B cell (primary cell): ENCODE measurements around the gene LENEP. TPM values are rescaled to one million over a fixed set of nuclear protein-coding genes. Genes with fewer than 3 reads are reported as not detected.
A peak's percentile ranks its signal among the peaks of the same experiment; 100 is the strongest.

Experiments used
- ATAC-seq: fragments of 200-7000 bp; cut with Tn5 transposase; one replicate; pipeline ENCODE4 v1.10.0; 2021; ENCODE audit warnings: low read depth, mild to moderate bottlenecking, moderate number of reproducible peaks, moderate library complexity
- CTCF ChIA-PET: fragments of 350-600 bp; sonication (Branson Sonifier 250); formaldehyde crosslinking; loops from one replicate; lab custom pipeline; 2021; ENCODE audit warnings: antibody characterized with exemption, inconsistent platforms; lab: Charles Lee
- POLR2A ChIA-PET: fragments of 350-600 bp; sonication (Branson Sonifier 250); formaldehyde crosslinking; loops from one replicate; lab custom pipeline; 2021; ENCODE audit warnings: antibody characterized with exemption; lab: Charles Lee
- DNase-seq: peaks from one replicate; pipeline ENCODE4 v3.0.0; 2013
- H2AFZ ChIP-seq: 2 replicates; pipeline ENCODE4 v1.6.1; 2012; ENCODE audit warnings: mild to moderate bottlenecking, low read depth, low read length; ENCODE audit not compliant: insufficient read depth, poor library complexity, severe bottlenecking
- H3K27ac ChIP-seq, 2 donors: 1 replicate in 1 of 2; 2 replicates in 1 of 2; pipeline ENCODE4 v1.5.1; 2012 to 2013; ENCODE audit warnings: low read length in 2 of 2, mild to moderate bottlenecking in 2 of 2, moderate library complexity in 1 of 2
- H3K27me3 ChIP-seq, 4 experiments: fragments of 200-600 bp in 1 of 4; sonication (generic) in 1 of 4; replicated peaks in 1 of 4; 1 replicate in 2 of 4; 2 replicates in 2 of 4; pipeline versions ENCODE4 v1.6.1 to v1.7.0; 2013 to 2016; ENCODE audit warnings: low read length in 3 of 4, mild to moderate bottlenecking in 2 of 4, mixed read lengths in 1 of 4, moderate library complexity in 1 of 4; ENCODE audit not compliant: insufficient read depth in 4 of 4, control insufficient read depth in 3 of 4; ENCODE audit errors: control extremely low read depth in 1 of 4
- H3K36me3 ChIP-seq, 2 experiments: replicated peaks in 1 of 2; 1 replicate in 1 of 2; 2 replicates in 1 of 2; pipeline versions ENCODE4 v1.6.1 to v1.7.1; 2013; ENCODE audit warnings: low read length in 1 of 2; ENCODE audit not compliant: insufficient read depth in 2 of 2, control insufficient read depth in 1 of 2; ENCODE audit errors: control extremely low read depth in 1 of 2, extremely low read depth in 1 of 2
- H3K4me1 ChIP-seq, 2 donors: fragments of 200-600 bp in 1 of 2; sonication (generic) in 1 of 2; 1 replicate in 1 of 2; 2 replicates in 1 of 2; pipeline versions ENCODE4 v1.5.1 to v1.6.1; 2013 to 2017; ENCODE audit warnings: low read length in 2 of 2; ENCODE audit not compliant: control insufficient read depth in 2 of 2, insufficient read depth in 2 of 2
- H3K4me2 ChIP-seq: replicated peaks from 2 replicates; pipeline ENCODE3; 2012; ENCODE audit warnings: mild to moderate bottlenecking, low read depth, low read length; ENCODE audit not compliant: poor library complexity, severe bottlenecking
- H3K4me3 ChIP-seq, 5 experiments: fragments of 200-600 bp in 1 of 5; sonication (generic) in 1 of 5; 1 replicate in 3 of 5; 2 replicates in 2 of 5; pipeline versions ENCODE4 v1.5.1 to v1.7.0; 2011 to 2016; ENCODE audit warnings: low read length in 4 of 5, mild to moderate bottlenecking in 4 of 5, low read depth in 2 of 5, control low read depth in 1 of 5, moderate library complexity in 1 of 5; ENCODE audit not compliant: insufficient read depth in 1 of 5; ENCODE audit errors: control extremely low read depth in 1 of 5, extremely low read depth in 1 of 5
- H3K79me2 ChIP-seq: fragments of 200-600 bp; sonication (generic); one replicate; pipeline ENCODE4 v1.6.0; 2016; ENCODE audit warnings: low read length; ENCODE audit not compliant: control insufficient read depth, insufficient read depth
- H3K9ac ChIP-seq: fragments of 200-600 bp; sonication (generic); 2 replicates; pipeline ENCODE4 v1.6.1; 2017; ENCODE audit warnings: mild to moderate bottlenecking, low read length, moderate library complexity
- H3K9me3 ChIP-seq, 3 donors: one replicate each; pipeline versions ENCODE4 v1.6.1 to v1.7.1; 2013; ENCODE audit warnings: low read length in 2 of 3; ENCODE audit not compliant: control insufficient read depth in 2 of 3, insufficient read depth in 1 of 3; ENCODE audit errors: control extremely low read depth in 1 of 3
- H4K20me1 ChIP-seq: 2 replicates; pipeline ENCODE4 v1.6.0; 2012; ENCODE audit warnings: mild to moderate bottlenecking, low read length; ENCODE audit not compliant: insufficient read depth, control insufficient read depth, poor library complexity, severe bottlenecking
- H3K27ac Mint-ChIP-seq: one replicate; pipeline ENCODE4 v1.8.0; 2021; ENCODE audit warnings: mixed read lengths
- H3K27me3 Mint-ChIP-seq: one replicate; pipeline ENCODE4 v1.8.0; 2021; ENCODE audit warnings: mixed read lengths
- H3K4me1 Mint-ChIP-seq: one replicate; pipeline ENCODE4 v1.8.0; 2021; ENCODE audit warnings: mixed read lengths
- H3K4me3 Mint-ChIP-seq: one replicate; pipeline ENCODE4 v1.8.0; 2021; ENCODE audit warnings: mixed read lengths
- H3K9me3 Mint-ChIP-seq: one replicate; pipeline ENCODE4 v1.8.0; 2022; ENCODE audit warnings: mixed read lengths; ENCODE audit not compliant: insufficient read depth
- EZH2 ChIP-seq: IDR thresholded peaks from 2 replicates; pipeline ENCODE4 v1.6.1; 2012; ENCODE audit warnings: borderline replicate concordance, low read depth, mild to moderate bottlenecking, moderate library complexity, low read length; ENCODE audit not compliant: insufficient read depth, poor library complexity, severe bottlenecking
- WGBS: methylation state at CpG from one replicate; pipeline ENCODE4 v1.1.5; 2013; ENCODE audit warnings: missing lambda C conversion rate; ENCODE audit not compliant: insufficient coverage; 5-methylcytosine and 5-hydroxymethylcytosine counted together
- intact Hi-C: fragments of 100-400 bp; cut with micrococcal nuclease; formaldehyde crosslinking; loops from one replicate; pipeline ENCODE4 v1.10.0; 2022
- polyA plus RNA-seq: library from polyadenylated mRNA; depleted of rRNA; stranded (reverse); fragments of >200 nt; gene quantifications from 2 replicates; pipeline ENCODE4 v1.2.3, GENCODE V29; 2012
- total RNA-seq, 2 donors: library from RNA; stranded (reverse); fragments of 120-200 nt in 1 of 2; gene quantifications; 1 replicate in 1 of 2; 2 replicates in 1 of 2; pipeline versions ENCODE4 v1.2.3 to v1.2.4, GENCODE V29; 2013 to 2022
- TF ChIP-seq, protein P1 (sequence below): fragments of 200-600 bp; IDR thresholded peaks from one replicate; pipeline ENCODE4 v1.8.0; 2022; ENCODE audit warnings: antibody characterized with exemption, mild to moderate bottlenecking

LENEP gene
- total and polyA plus RNA-seq, 2 donors (not counting 1 experiment from before 2014, with no cell fraction given): 2.0 TPM; not detected in 1

DNA sequence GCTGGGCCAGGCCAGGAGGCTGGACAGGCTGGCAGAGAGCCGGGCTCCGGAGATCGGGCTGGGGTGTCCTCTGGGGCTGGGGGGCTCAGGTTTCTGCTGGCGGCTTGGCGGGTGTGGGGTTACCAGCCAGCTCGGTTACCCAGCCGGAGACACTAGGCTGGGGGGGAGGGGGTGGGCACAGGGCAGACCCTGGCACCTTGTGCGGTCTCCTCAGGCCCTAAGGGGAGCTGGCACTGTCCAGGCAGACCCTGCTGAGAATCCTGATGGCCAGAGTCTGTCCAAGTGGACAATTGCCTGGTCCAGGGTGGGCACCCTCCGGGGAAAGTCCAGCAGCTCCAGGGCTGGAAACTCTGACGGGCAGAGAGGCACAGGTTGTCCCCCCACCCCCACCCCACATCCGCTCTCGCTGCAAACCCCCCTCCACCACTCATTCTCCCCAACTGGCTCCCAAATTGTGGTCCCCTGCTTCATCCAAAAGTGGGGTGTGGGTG, 15.9 kb downstream of the LENEP start:
- CTCF ChIA-PET: interaction anchor here (17.4 to 18.4 kb wide), 2 partner anchors 5 to 9 kb away, joined by 295 read pairs; partner anchors contain the start of genes LENEP and ZBTB7B
- Histone ChIP-seq H4K20me1 (peaks cover 35% of the 10 kb centered on the region), H3K27me3 (no peaks in the 10 kb centered on the region), H3K4me2 (peak overlapping the region; percentile 61), H3K9me3 (no peaks in the 10 kb centered on the region), H3K4me3 (no peak overlapping the region), H3K4me1 (peaks cover 100% of the 10 kb centered on the region in 2 donors), H3K36me3 (peaks cover 0 to 15% of the 10 kb centered on the region in 2 experiments), H3K27ac (no peak overlapping the region), H2AFZ (no peak overlapping the region), H3K79me2 (peaks cover 49% of the 10 kb centered on the region), H3K9ac (no peak overlapping the region)
- WGBS: 93% methylated on average over 9 of the region's 12 CpGs
- Mint-ChIP-seq H3K4me1 (peaks cover 81% of the 10 kb centered on the region), H3K27ac (peak overlapping the region; percentile 82), H3K9me3 (no peaks in the 10 kb centered on the region), H3K4me3 (no peak overlapping the region), H3K27me3 (no peaks in the 10 kb centered on the region)
- intact Hi-C loops: no loop called here
- POLR2A ChIA-PET: no interaction called here
- DNase-seq (no peak), ATAC-seq (no peak)
- no peak for TF ChIP-seq EZH2

DNA sequence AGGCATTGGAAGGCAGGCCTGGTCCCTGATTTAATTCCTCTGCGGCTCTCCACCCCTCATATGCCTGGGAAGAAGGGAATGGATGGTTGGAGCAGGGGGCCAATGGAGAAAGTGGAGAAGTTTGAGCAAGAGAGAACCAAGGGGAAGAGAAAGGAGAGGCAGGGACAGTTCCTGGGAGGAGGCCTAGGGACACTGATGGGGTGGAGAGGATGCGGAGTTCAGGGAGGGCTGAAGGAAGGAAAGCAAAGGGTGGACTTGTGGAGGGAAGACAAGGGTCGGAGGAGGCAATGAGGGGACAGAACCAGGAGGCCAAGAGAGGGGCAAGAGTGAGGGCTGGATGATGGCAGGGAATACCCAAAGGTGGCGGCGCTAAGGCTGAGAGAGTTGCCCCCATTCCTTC, 16.4 kb downstream of the LENEP start:
- peak overlapping the region; percentile 61 for H3K4me2 ChIP-seq
- H3K9me3 ChIP-seq: no peaks in the 10 kb centered on the region
- H3K9me3 Mint-ChIP-seq: no peaks in the 10 kb centered on the region
- peak overlapping the region; percentile 82 for H3K27ac Mint-ChIP-seq
- H3K9ac ChIP-seq: no peak overlapping the region
- no peak for ATAC-seq
- TF ChIP-seq EZH2: no peak
- TF ChIP-seq, protein P1, sequence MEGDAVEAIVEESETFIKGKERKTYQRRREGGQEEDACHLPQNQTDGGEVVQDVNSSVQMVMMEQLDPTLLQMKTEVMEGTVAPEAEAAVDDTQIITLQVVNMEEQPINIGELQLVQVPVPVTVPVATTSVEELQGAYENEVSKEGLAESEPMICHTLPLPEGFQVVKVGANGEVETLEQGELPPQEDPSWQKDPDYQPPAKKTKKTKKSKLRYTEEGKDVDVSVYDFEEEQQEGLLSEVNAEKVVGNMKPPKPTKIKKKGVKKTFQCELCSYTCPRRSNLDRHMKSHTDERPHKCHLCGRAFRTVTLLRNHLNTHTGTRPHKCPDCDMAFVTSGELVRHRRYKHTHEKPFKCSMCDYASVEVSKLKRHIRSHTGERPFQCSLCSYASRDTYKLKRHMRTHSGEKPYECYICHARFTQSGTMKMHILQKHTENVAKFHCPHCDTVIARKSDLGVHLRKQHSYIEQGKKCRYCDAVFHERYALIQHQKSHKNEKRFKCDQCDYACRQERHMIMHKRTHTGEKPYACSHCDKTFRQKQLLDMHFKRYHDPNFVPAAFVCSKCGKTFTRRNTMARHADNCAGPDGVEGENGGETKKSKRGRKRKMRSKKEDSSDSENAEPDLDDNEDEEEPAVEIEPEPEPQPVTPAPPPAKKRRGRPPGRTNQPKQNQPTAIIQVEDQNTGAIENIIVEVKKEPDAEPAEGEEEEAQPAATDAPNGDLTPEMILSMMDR: no peak
- H3K4me3 ChIP-seq: no peak overlapping the region
- peaks cover 80% of the 10 kb centered on the region for H3K4me1 Mint-ChIP-seq
- DNase-seq: no peak
- no peaks in the 10 kb centered on the region for H3K27me3 Mint-ChIP-seq
- H4K20me1 ChIP-seq: peaks cover 35% of the 10 kb centered on the region
- ChIA-PET POLR2A (interaction anchor here (0.6 kb wide), 1 partner anchor 35 kb away, joined by 3 read pairs; the partner anchor contains the start of gene CKS1B), CTCF (interaction anchor here (17.4 kb wide), 1 partner anchor 10 kb away, joined by 295 read pairs; the partner anchor contains the start of genes LENEP and ZBTB7B)
- no peak overlapping the region for H3K27ac ChIP-seq
- H3K36me3 ChIP-seq: peaks cover 0 to 19% of the 10 kb centered on the region in 2 experiments
- H3K79me2 ChIP-seq: peaks cover 44% of the 10 kb centered on the region
- no peaks in the 10 kb centered on the region for H3K27me3 ChIP-seq
- H3K4me3 Mint-ChIP-seq: peak overlapping the region; percentile 14
- intact Hi-C loops: no loop called here
- H3K4me1 ChIP-seq: peaks cover 99 to 100% of the 10 kb centered on the region in 2 donors
- H2AFZ ChIP-seq: no peak overlapping the region
- 100% methylated on average over 2 of the region's 5 CpGs for WGBS
